Astrocyte of the cerebellum (primary cell): ENCODE data around the gene NR1D2.
"Not testable (repeated sequence)": the region's sequence is repeated elsewhere in the genome, so short reads cannot be mapped to it uniquely, and the experiment has no call there.

ENCODE experiments used
- DNase-seq: peaks from one replicate; pipeline ENCODE4 v3.0.0-alpha.2; 2011; ENCODE audit warnings: low read depth
- H3K4me3 ChIP-seq: 2 replicates; pipeline ENCODE4 v1.5.1; 2011; ENCODE audit warnings: mild to moderate bottlenecking, low read depth, low read length, moderate library complexity
- CTCF ChIP-seq: IDR thresholded peaks from 2 replicates; pipeline ENCODE4 v1.5.1; 2012; ENCODE audit warnings: low read length, low read depth, moderate library complexity, mild to moderate bottlenecking; ENCODE audit errors: missing control alignments
- in situ Hi-C: cut with HindIII; loops from 2 replicates; pipeline ENCODE4 v1.10.0; 2017; ENCODE audit warnings: low sequenced_read_pairs

Gene NR1D2

DNA sequence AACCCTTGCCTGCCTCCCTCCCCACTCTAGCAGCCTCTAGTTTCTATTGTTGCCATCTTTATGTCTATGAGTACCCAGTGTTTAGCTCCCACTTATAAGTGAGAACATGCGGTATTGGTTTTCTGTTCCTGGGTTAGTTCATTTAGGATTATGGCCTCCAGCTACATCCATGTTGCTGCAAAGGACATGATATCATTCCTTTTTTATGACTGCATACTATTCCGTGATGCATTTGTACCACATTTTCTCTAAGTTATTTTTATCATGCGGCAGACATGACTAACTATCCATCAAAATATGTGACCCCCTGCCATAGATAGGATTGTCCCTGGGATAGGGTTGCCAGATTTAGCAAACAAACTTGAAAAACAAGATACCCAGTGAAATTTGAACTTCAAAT lies 58.4 kb downstream of the NR1D2 start:
- no peak for DNase-seq
- no peak for TF ChIP-seq CTCF
- no peak overlapping the region for H3K4me3 ChIP-seq
- in situ Hi-C loops: no loop called here

- no peak for TF ChIP-seq CTCF
- DNase-seq: no peak
These were observed 59.3 kb downstream of the NR1D2 start for GRCh38 chr3:24004171-24004938.

DNA sequence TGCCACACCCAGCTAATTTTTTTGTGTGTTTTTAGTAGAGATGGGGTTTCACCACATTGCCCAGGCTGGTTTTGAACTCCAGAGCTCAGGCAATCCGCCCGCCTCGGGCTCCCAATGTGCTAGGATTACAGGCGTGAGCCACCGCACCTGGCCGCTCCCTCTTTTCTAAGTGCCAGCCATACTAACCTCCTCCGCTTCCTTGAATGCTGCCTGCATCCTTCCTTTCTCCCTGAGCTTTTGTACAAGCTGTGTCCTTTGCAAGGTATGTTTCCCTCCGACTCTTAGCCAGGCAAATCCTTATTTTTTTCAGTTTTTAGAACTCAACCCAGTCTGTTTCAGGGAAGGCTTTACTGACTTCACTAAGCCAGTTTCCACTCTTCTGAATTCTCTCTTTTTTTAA lies 60.6 kb downstream of the NR1D2 start:
- no peak for TF ChIP-seq CTCF
- no peak for DNase-seq
- in situ Hi-C loops: no loop called here
- no peak overlapping the region for H3K4me3 ChIP-seq

More at GRCh38 chr3:24004171-24004938, 59.3 kb downstream of the NR1D2 start:
- no peak overlapping the region for H3K4me3 ChIP-seq
- in situ Hi-C loops: no loop called here

GRCh38 chr3:24010834-24011233 lies 65.7 kb downstream of the NR1D2 start:
- in situ Hi-C loops, H3K4me3 ChIP-seq, DNase-seq: not testable (repeated sequence)

- no peak for TF ChIP-seq CTCF
- H3K4me3 ChIP-seq: no peak overlapping the region
- DNase-seq: no peak
- in situ Hi-C loops: no loop called here
These were observed 67.6 kb downstream of the NR1D2 start for GRCh38 chr3:24012589-24013269.

DNA sequence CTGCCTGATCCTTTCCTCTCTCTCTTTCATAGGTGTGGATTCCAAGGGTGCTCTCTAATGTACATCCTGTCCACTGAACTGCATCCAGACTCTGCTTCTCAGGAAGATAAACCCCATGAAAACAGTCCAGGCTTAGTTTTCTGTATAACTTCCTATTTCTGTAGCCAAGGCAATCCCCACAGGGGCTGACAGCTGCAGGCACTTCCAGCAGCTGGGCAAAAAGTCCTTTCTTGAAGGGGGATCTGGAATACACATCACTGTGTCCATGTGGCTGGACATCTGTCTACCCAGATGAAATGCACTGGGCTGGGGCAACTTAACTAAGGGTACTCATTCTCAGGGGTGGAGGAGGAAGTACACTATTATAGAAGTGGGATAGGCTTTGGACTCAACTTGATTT lies 72.2 kb downstream of the NR1D2 start:
- H3K4me3 ChIP-seq: no peak overlapping the region
- no peak for DNase-seq
- no peak for TF ChIP-seq CTCF
- in situ Hi-C loops: no loop called here

DNA sequence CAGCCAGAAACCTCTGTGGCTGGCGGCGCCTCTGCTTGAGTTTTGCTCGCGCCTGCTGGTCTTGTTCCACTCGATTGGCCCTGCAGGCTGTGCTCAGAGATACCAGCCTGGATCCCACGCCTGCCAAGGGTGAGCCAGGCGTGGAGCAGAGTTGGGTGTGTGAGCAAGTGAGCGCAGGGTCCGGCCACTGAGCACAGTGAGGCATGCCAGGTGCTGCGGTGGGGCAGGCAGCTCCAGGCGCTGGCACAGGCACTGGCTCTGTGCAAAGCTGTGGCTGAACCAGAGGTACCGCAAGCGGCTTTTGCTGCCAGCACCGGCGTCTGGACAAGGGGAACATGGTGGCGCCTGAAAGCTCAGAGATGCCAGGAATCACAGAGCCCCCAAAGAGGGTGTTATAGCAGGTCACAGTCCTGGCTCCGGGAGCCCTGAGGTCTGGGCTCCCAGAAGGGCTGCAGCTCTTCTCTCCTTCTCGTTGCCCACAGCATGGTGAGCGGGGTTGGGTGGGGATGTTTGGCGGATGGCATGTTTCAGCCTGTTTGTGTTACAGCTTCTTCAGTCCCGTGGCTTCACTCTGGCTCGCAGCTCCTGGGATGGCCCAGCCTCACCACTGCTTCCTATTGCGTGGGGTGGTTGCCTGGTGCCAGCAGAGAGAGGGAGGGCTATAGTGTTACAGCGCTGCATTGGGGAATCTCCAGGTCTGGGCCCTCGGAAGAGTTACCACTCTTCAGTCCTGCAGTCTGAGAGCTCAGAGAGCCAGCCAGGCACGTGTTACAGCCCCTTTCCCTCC lies 73.9 kb downstream of the NR1D2 start:
- in situ Hi-C loops: no loop called here
- H3K4me3 ChIP-seq: no peak overlapping the region
- DNase-seq: no peak
- TF ChIP-seq CTCF: no peak
